Measurements from ENCODE around the gene TERB2.
"Not testable (repeated sequence)": the region's sequence is repeated elsewhere in the genome, so short reads cannot be mapped to it uniquely, and the experiment has no call there.

DNA sequence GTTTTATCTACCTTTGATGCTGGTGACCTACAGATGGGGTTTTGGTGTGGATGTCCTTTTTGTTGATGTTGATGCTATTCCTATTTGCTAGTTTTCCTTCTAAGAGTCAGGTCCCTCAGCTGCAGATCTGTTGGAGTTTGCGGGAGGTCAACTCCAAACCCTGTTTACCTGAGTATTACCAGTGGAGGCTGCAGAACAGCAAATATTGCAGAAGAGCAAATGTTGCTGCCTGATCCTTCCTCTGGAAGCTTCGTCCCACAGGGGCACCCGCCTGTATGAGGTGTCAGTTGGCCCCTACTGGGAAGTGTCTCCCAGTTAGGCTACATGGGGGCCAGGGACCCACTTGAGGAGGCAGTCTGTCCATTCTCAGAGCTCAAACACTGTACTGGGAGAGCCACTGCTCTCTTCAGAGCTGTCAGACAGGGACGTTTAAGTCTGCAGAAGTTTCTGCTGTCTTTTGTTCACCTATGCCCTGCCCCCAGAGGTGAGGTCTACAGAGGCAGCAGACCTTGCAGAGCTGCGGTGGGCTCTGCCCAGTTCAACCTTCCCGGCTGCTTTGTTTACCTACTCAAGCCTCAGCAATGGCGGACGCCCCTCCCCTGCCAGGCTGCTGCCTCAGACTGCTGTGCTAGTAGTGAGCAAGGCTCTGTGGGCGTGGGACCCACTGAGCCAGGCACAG lies 63.9 kb downstream of the TERB2 start:
- TF ChIP-seq, protein P1, sequence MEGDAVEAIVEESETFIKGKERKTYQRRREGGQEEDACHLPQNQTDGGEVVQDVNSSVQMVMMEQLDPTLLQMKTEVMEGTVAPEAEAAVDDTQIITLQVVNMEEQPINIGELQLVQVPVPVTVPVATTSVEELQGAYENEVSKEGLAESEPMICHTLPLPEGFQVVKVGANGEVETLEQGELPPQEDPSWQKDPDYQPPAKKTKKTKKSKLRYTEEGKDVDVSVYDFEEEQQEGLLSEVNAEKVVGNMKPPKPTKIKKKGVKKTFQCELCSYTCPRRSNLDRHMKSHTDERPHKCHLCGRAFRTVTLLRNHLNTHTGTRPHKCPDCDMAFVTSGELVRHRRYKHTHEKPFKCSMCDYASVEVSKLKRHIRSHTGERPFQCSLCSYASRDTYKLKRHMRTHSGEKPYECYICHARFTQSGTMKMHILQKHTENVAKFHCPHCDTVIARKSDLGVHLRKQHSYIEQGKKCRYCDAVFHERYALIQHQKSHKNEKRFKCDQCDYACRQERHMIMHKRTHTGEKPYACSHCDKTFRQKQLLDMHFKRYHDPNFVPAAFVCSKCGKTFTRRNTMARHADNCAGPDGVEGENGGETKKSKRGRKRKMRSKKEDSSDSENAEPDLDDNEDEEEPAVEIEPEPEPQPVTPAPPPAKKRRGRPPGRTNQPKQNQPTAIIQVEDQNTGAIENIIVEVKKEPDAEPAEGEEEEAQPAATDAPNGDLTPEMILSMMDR (IDR thresholded peaks at IDR 0.05) = not testable (repeated sequence)
- not testable (repeated sequence) for TF ChIP-seq EP300, POLR2A, POLR2AphosphoS5 (IDR thresholded peaks at IDR 0.05)
